DOHH2 (cell line): ENCODE results near the gene MACROD2.

ENCODE experiments used
- H3F3A ChIP-seq: fragments of 200-600 bp; sonication (generic), shearing (Covaris generic); 2 replicates; pipeline ENCODE4 v1.6.0; 2016; ENCODE audit warnings: antibody characterized with exemption, mild to moderate bottlenecking; ENCODE audit not compliant: control insufficient read depth, insufficient read depth
- H3K27ac ChIP-seq: fragments of 200-600 bp; sonication (generic); 2 replicates; pipeline ENCODE4 v1.5.1; 2014; ENCODE audit warnings: low read depth, mild to moderate bottlenecking, low read length, moderate library complexity
- H3K27me3 ChIP-seq: fragments of 200-600 bp; sonication (generic); 2 replicates; pipeline ENCODE4 v1.6.1; 2014; ENCODE audit warnings: mild to moderate bottlenecking, low read length, mixed read lengths; ENCODE audit not compliant: control insufficient read depth
- H3K36me3 ChIP-seq: fragments of 200-600 bp; sonication (generic); 2 replicates; pipeline ENCODE4 v1.6.1; 2014; ENCODE audit warnings: mild to moderate bottlenecking, low read length, moderate library complexity, mixed read lengths; ENCODE audit not compliant: control insufficient read depth
- H3K4me1 ChIP-seq: fragments of 200-600 bp; sonication (generic); 2 replicates; pipeline ENCODE4 v1.6.1; 2014; ENCODE audit warnings: mild to moderate bottlenecking, low read length, mixed read lengths; ENCODE audit not compliant: control insufficient read depth
- H3K4me2 ChIP-seq: fragments of 200-600 bp; sonication (generic); 2 replicates; pipeline ENCODE4 v1.6.0; 2014; ENCODE audit warnings: mild to moderate bottlenecking, low read length, moderate library complexity
- H3K4me3 ChIP-seq: fragments of 200-600 bp; sonication (generic); 2 replicates; pipeline ENCODE4 v1.5.1; 2014; ENCODE audit warnings: mild to moderate bottlenecking, low read length, mixed read lengths
- H3K79me2 ChIP-seq: fragments of 200-600 bp; sonication (generic); 2 replicates; pipeline ENCODE4 v1.6.1; 2014; ENCODE audit warnings: mild to moderate bottlenecking, low read length, mixed read lengths; ENCODE audit not compliant: control insufficient read depth
- H3K9me2 ChIP-seq: fragments of 200-600 bp; sonication (generic); replicated peaks from 2 replicates; pipeline ENCODE4 v1.6.1; 2014; ENCODE audit warnings: mild to moderate bottlenecking, low read length, mixed read lengths; ENCODE audit not compliant: control insufficient read depth
- H3K9me3 ChIP-seq: fragments of 200-600 bp; sonication (generic); 2 replicates; pipeline ENCODE4 v1.6.1; 2014; ENCODE audit warnings: antibody characterized with exemption, low read length, mixed read lengths; ENCODE audit not compliant: control insufficient read depth, insufficient read depth
- H4K20me1 ChIP-seq: fragments of 200-600 bp; sonication (generic); 2 replicates; pipeline ENCODE4 v1.6.0; 2014; ENCODE audit warnings: low read depth, mild to moderate bottlenecking, antibody characterized with exemption, low read length, moderate library complexity; ENCODE audit not compliant: control insufficient read depth, insufficient read depth
- EZH2phosphoT487 ChIP-seq: fragments of 200-600 bp; sonication (generic); IDR thresholded peaks from 2 replicates; pipeline ENCODE4 v1.6.1; 2017; ENCODE audit warnings: borderline replicate concordance, mild to moderate bottlenecking, antibody characterized with exemption, low read length, moderate library complexity, mixed read lengths
- TF ChIP-seq, protein P1 (sequence below): fragments of 200-600 bp; sonication (generic); IDR thresholded peaks from one replicate; pipeline ENCODE4 v1.5.1; 2014; ENCODE audit warnings: antibody characterized with exemption, mild to moderate bottlenecking, low read depth, low read length; ENCODE audit not compliant: poor library complexity, severe bottlenecking

Gene MACROD2

GRCh38 chr20:15842872-15843271, 1847.6 kb downstream of the MACROD2 start:
- Histone ChIP-seq H3K4me1 (no peaks in the 10 kb centered on the region), H3K27me3 (no peaks in the 10 kb centered on the region), H3K4me3 (no peak overlapping the region), H3K36me3 (no peaks in the 10 kb centered on the region), H3K27ac (no peak overlapping the region), H3K4me2 (no peak overlapping the region), H3K9me3 (no peaks in the 10 kb centered on the region), H3K79me2 (no peaks in the 10 kb centered on the region), H3K9me2 (no peaks in the 10 kb centered on the region), H3F3A (no peaks in the 10 kb centered on the region), H4K20me1 (no peaks in the 10 kb centered on the region)
- TF ChIP-seq, protein P1, sequence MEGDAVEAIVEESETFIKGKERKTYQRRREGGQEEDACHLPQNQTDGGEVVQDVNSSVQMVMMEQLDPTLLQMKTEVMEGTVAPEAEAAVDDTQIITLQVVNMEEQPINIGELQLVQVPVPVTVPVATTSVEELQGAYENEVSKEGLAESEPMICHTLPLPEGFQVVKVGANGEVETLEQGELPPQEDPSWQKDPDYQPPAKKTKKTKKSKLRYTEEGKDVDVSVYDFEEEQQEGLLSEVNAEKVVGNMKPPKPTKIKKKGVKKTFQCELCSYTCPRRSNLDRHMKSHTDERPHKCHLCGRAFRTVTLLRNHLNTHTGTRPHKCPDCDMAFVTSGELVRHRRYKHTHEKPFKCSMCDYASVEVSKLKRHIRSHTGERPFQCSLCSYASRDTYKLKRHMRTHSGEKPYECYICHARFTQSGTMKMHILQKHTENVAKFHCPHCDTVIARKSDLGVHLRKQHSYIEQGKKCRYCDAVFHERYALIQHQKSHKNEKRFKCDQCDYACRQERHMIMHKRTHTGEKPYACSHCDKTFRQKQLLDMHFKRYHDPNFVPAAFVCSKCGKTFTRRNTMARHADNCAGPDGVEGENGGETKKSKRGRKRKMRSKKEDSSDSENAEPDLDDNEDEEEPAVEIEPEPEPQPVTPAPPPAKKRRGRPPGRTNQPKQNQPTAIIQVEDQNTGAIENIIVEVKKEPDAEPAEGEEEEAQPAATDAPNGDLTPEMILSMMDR, result peak; percentile 36
- TF ChIP-seq EZH2phosphoT487, result no peak

GRCh38 chr20:15843777-15844176, 1848.5 kb downstream of the MACROD2 start:
- Histone ChIP-seq H3K4me2 (no peak overlapping the region), H3K79me2 (no peaks in the 10 kb centered on the region), H3K36me3 (no peaks in the 10 kb centered on the region), H3F3A (no peaks in the 10 kb centered on the region), H3K9me2 (no peaks in the 10 kb centered on the region), H3K27me3 (no peaks in the 10 kb centered on the region), H4K20me1 (no peaks in the 10 kb centered on the region), H3K27ac (no peak overlapping the region), H3K9me3 (no peaks in the 10 kb centered on the region), H3K4me3 (no peak overlapping the region), H3K4me1 (no peaks in the 10 kb centered on the region)
- TF ChIP-seq EZH2phosphoT487, result no peak
- TF ChIP-seq, protein P1, result no peak

DNA sequence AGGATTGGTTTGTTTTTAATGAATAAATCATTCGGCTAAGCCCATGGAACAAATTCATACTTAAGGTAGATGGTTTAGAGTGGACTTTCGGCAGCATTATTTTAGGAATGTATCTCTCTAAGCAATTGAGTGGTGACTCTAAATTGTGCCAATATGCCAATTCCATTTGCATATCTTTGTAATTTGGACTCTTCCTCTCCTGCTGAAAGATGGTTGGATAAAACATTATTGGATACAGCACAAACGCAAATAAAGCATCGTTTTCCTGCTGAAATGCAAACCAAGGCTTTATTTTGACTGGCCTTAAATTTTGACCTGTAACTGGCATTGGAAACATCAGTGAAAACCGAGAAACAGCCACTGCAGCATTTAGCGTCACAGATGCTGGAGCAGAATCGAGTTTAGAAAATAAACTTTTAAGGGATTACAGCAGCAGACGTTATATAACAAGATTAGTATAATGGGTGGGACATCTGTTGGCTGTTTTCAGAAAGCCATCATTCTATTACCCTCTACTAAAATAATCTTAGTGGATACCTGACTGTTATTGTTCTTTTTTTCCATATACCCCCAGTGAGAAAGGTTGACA, 1852.0 kb downstream of the MACROD2 start:
- Histone ChIP-seq H3F3A (no peaks in the 10 kb centered on the region), H3K36me3 (no peaks in the 10 kb centered on the region), H3K9me2 (no peaks in the 10 kb centered on the region), H3K4me2 (no peak overlapping the region), H3K27me3 (no peaks in the 10 kb centered on the region), H3K79me2 (no peaks in the 10 kb centered on the region), H3K4me3 (no peak overlapping the region), H3K27ac (no peak overlapping the region), H3K4me1 (no peaks in the 10 kb centered on the region), H3K9me3 (no peaks in the 10 kb centered on the region), H4K20me1 (no peaks in the 10 kb centered on the region)
- no peak for TF ChIP-seq EZH2phosphoT487
- TF ChIP-seq, protein P1, result no peak
